ENCODE results near the gene ZFP57.

GRCh38 chr6:29656157-29656556, 24.8 kb downstream of the ZFP57 start:
- TF ChIP-seq POLR2A (IDR thresholded peaks at IDR 0.05; ENCODE audit: low read depth, low read length), result no peak
- TF ChIP-seq POLR2AphosphoS5 (IDR thresholded peaks at IDR 0.05; ENCODE audit: low read depth, low read length), result no peak
